ENCODE measurements around the gene CDH5. TPM values are rescaled to one million over a fixed set of nuclear protein-coding genes. Genes with fewer than 3 reads are reported as not detected.

Gene CDH5
- total and polyA plus RNA-seq, 12 donors = 39.4 to 81.2 (median 52.9) TPM

DNA sequence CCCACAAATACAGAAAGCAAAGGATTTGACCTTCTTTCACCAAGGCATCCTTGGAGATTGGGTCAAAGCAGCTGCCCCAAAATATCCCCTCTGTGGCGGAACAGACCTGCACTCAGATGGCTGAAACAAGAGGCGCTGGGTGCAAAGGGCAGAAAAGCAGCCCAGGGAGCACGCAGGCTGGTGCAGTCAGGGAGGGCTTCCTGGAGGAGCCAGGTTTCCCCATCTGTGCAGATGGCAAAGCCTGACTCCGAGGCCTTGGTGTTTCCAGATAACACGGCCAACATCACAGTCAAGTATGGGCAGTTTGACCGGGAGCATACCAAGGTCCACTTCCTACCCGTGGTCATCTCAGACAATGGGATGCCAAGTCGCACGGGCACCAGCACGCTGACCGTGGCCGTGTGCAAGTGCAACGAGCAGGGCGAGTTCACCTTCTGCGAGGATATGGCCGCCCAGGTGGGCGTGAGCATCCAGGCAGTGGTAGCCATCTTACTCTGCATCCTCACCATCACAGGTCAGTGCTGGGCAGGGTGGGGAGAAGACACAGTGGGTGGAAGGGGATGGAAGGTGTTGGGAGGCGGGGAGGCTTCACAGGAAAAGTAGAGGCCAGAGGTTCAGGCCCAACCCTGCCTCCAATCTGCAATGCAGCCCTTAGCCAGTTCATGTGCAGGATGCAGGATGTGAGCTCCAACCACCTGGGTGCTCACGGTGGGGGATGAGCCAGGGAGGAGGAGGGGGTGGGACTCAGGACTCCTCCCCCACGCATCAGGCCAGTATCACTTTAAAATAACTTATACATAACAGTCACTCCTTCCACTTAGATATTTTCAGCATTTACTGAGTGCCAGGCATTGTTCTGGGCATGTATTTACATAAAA, 34.3 kb downstream of the CDH5 start:
- ATAC-seq = peak in 1 of 8 donors; percentile 10
- TF ChIP-seq, protein P1, sequence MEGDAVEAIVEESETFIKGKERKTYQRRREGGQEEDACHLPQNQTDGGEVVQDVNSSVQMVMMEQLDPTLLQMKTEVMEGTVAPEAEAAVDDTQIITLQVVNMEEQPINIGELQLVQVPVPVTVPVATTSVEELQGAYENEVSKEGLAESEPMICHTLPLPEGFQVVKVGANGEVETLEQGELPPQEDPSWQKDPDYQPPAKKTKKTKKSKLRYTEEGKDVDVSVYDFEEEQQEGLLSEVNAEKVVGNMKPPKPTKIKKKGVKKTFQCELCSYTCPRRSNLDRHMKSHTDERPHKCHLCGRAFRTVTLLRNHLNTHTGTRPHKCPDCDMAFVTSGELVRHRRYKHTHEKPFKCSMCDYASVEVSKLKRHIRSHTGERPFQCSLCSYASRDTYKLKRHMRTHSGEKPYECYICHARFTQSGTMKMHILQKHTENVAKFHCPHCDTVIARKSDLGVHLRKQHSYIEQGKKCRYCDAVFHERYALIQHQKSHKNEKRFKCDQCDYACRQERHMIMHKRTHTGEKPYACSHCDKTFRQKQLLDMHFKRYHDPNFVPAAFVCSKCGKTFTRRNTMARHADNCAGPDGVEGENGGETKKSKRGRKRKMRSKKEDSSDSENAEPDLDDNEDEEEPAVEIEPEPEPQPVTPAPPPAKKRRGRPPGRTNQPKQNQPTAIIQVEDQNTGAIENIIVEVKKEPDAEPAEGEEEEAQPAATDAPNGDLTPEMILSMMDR (IDR thresholded peaks at IDR 0.05) = no peak
- H3K9me3 ChIP-seq = peaks cover 0 to 7% (median 0%) of the 10 kb centered on the region in 11 donors
- intact Hi-C loops (cut with DNase I) = loop anchor here in 6 of 10 donors (1.0 to 10.0 kb wide), 4 partner anchors 38 to 204 kb away; partner anchors contain the start of gene CMTM3 (in 3 of the 6)
- peaks cover 4 to 43% (median 29%) of the 10 kb centered on the region in 9 donors for H3K4me1 ChIP-seq
- H3K4me3 ChIP-seq = peak overlapping the region in 1 of 10 donors; percentile 10
- peaks cover 0 to 90% (median 2%) of the 10 kb centered on the region in 9 donors for H3K36me3 ChIP-seq
- 83 to 86% methylated on average over 20 of the region's 20 CpGs for WGBS, 2 donors
- DNase-seq = no peak
- H3K27ac ChIP-seq = peak overlapping the region in 8 of 10 donors; percentile 25 to 76 (median 50)
- no peaks in the 10 kb centered on the region for H3K27me3 ChIP-seq

DNA sequence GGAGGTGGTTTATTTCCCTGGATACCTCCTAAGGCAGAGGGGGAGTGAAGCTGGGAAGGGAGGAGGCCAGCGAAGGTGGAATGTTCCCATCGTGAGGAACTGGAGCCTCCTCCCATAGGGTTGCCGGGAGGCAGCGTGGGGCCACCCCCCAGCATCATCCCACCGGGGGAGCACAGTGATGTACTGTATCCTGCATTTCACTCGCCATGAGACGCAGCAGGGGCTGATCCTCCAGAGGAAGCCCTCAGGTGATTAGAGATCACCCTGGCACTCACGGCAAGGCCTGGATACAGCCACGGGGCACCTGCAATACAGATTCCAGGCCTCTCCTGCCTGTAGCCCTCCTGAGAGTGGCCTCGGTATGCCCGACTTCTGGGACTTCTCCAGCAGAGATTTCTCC, 35.1 kb downstream of the CDH5 start:
- H3K27ac ChIP-seq = peak overlapping the region in 6 of 10 donors; percentile 5 to 76 (median 52)

DNA sequence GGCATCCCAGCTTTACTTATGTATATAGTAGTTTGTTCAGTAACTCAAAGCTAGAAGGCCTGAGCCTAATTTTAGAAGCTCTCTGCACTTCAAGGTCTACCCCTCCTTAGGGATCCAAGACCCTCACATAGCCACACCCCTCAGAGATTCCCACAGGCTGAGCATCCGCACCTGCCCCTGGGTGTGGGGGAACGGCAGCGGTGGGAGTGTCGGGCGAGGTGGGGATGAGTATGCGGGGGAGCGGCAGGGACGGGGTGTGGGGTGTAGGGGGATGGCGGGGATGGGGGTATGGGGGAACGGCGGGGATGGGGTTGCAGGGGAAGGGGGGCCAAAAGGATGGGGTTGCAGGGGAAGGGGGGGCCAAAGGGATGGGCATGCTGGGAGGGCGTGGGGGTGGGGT, 35.7 kb downstream of the CDH5 start:
- Histone ChIP-seq H3K27me3 (no peaks in the 10 kb centered on the region), H3K36me3 (peaks cover 0 to 76% (median under 1%) of the 10 kb centered on the region in 9 donors), H3K9me3 (peaks cover 0 to 7% (median 0%) of the 10 kb centered on the region in 11 donors), H3K27ac (peak overlapping the region in 3 of 10 donors; percentile 5 to 76 (median 59)), H3K4me3 (no peak overlapping the region), H3K4me1 (peaks cover 6 to 55% (median 36%) of the 10 kb centered on the region in 9 donors)
- WGBS, 2 donors = 84 to 91% methylated on average over 8 to 12 of the region's 12 CpGs
- ATAC-seq (no peak), DNase-seq (no peak)
- intact Hi-C loops (cut with DNase I) = loop anchor here in 5 of 10 donors (5.0 to 10.0 kb wide), 3 partner anchors 40 to 203 kb away; partner anchors contain the start of gene CMTM3 (in 3 of the 5)
- TF ChIP-seq, protein P1 (IDR thresholded peaks at IDR 0.05) = no peak

More for the DNA sequence above, 35.1 kb downstream of the CDH5 start:
- no peak overlapping the region for H3K4me3 ChIP-seq
- DNase-seq = no peak
- ATAC-seq = no peak
- intact Hi-C loops (cut with DNase I) = loop anchor here in 5 of 10 donors (5.0 to 10.0 kb wide), 3 partner anchors 39 to 203 kb away; partner anchors contain the start of gene CMTM3 (in 3 of the 5)
- H3K27me3 ChIP-seq = no peaks in the 10 kb centered on the region
- TF ChIP-seq, protein P1 (IDR thresholded peaks at IDR 0.05) = no peak
- peaks cover 0 to 7% (median 0%) of the 10 kb centered on the region in 11 donors for H3K9me3 ChIP-seq
- H3K36me3 ChIP-seq = peaks cover 0 to 82% (median 2%) of the 10 kb centered on the region in 9 donors
- WGBS, 2 donors = 72 to 79% methylated on average over 11 of the region's 11 CpGs
- peaks cover 4 to 49% (median 31%) of the 10 kb centered on the region in 9 donors for H3K4me1 ChIP-seq

DNA sequence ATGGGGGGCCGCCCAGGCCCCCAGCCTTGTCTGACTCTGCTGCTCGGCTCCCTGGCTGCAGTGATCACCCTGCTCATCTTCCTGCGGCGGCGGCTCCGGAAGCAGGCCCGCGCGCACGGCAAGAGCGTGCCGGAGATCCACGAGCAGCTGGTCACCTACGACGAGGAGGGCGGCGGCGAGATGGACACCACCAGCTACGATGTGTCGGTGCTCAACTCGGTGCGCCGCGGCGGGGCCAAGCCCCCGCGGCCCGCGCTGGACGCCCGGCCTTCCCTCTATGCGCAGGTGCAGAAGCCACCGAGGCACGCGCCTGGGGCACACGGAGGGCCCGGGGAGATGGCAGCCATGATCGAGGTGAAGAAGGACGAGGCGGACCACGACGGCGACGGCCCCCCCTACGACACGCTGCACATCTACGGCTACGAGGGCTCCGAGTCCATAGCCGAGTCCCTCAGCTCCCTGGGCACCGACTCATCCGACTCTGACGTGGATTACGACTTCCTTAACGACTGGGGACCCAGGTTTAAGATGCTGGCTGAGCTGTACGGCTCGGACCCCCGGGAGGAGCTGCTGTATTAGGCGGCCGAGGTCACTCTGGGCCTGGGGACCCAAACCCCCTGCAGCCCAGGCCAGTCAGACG, 36.2 kb downstream of the CDH5 start:
- peaks cover 6 to 60% (median 40%) of the 10 kb centered on the region in 9 donors for H3K4me1 ChIP-seq
- no peak for ATAC-seq
- DNase-seq = no peak
- peaks cover 0 to 7% (median 0%) of the 10 kb centered on the region in 11 donors for H3K9me3 ChIP-seq
- H3K36me3 ChIP-seq = peaks cover 0 to 71% (median 0%) of the 10 kb centered on the region in 9 donors
- intact Hi-C loops (cut with DNase I) = loop anchor here in 5 of 10 donors (5.0 to 10.0 kb wide), 3 partner anchors 40 to 202 kb away; partner anchors contain the start of gene CMTM3 (in 3 of the 5)
- 82% methylated on average over 58 to 61 of the region's 61 CpGs for WGBS, 2 donors
- H3K4me3 ChIP-seq = no peak overlapping the region
- TF ChIP-seq, protein P1 (IDR thresholded peaks at IDR 0.05) = no peak
- no peaks in the 10 kb centered on the region for H3K27me3 ChIP-seq
- H3K27ac ChIP-seq = no peak overlapping the region

Data from heart right ventricle (tissue), 16 donors.